IPS-15b (cell line): ENCODE results near the gene TMEM95.

Source experiments
- H3K27me3 ChIP-seq: one replicate; pipeline ENCODE4 v1.6.1; 2013; ENCODE audit warnings: low read length; ENCODE audit not compliant: control insufficient read depth, insufficient read depth
- H3K36me3 ChIP-seq: one replicate; pipeline ENCODE4 v1.6.1; 2013; ENCODE audit warnings: low read length; ENCODE audit not compliant: control insufficient read depth, insufficient read depth
- H3K4me1 ChIP-seq: one replicate; pipeline ENCODE4 v1.6.1; 2013; ENCODE audit warnings: mild to moderate bottlenecking, low read length; ENCODE audit not compliant: control insufficient read depth, insufficient read depth
- H3K4me3 ChIP-seq: one replicate; pipeline ENCODE4 v1.5.1; 2013; ENCODE audit warnings: low read depth, low read length
- H3K9ac ChIP-seq: one replicate; pipeline ENCODE4 v1.6.1; 2013; ENCODE audit warnings: low read depth, mild to moderate bottlenecking, low read length
- H3K9me3 ChIP-seq: one replicate; pipeline ENCODE4 v1.6.1; 2013; ENCODE audit warnings: mild to moderate bottlenecking, low read length; ENCODE audit not compliant: control insufficient read depth, insufficient read depth

The TMEM95 gene

DNA sequence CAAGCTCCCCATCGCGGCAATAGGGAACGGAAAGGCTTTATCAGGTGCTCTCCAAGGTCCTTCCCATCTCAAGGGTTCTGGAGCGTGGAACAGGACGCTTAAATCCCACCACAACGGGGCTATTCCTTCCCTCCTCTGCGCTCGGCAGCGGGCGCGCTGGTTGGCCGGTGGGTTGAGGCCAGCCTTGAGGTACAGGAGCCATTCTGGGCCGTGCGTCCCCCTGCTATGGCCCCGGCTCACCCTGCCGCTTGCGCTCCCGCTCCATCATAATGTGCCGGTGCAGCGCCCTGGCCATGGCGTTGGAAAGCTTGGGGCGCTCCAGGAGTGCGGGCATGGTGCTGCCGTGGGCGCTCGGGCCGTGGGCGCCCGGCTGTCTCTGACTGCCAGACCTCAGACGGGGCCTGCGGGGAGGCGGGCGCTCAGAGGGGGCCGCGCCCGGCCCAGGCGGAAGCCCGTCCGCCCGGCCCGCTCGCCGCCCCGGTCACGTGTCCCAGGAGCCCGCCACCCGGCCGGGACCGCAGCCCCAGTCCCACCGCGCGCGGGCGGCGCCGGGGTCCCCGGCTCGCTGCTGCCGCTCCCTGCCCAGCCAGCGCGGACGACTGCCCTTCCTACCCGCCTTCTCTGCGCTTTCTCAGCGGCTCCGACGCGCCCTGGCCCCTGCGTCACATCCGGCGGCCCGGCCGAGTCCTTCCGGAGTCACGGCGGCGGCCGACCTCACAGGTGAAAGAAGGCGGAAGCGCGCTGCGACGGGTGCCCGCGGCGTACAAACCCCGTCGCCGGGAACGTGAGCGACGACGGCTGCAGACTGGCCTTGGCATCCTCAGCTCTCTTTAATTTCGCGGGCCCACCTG, 40.0 kb upstream of the TMEM95 start, which contains the start of gene GPS2:
Gene GPS2, minus strand, starts transcription at position 642 of the 851 bp plus-strand sequence. Its CDS starts 308 bp downstream, at position 334.
- no peaks in the 10 kb centered on the region for H3K9me3 ChIP-seq
- peak within 1 kb of the TSS; percentile 91 for H3K9ac ChIP-seq
- H3K4me3 ChIP-seq: peak within 1 kb of the TSS; percentile 75
- H3K27me3 ChIP-seq: no peaks in the 10 kb centered on the region
- peaks cover 67% of the 10 kb centered on the region for H3K36me3 ChIP-seq
- no peaks in the 10 kb centered on the region for H3K4me1 ChIP-seq

DNA sequence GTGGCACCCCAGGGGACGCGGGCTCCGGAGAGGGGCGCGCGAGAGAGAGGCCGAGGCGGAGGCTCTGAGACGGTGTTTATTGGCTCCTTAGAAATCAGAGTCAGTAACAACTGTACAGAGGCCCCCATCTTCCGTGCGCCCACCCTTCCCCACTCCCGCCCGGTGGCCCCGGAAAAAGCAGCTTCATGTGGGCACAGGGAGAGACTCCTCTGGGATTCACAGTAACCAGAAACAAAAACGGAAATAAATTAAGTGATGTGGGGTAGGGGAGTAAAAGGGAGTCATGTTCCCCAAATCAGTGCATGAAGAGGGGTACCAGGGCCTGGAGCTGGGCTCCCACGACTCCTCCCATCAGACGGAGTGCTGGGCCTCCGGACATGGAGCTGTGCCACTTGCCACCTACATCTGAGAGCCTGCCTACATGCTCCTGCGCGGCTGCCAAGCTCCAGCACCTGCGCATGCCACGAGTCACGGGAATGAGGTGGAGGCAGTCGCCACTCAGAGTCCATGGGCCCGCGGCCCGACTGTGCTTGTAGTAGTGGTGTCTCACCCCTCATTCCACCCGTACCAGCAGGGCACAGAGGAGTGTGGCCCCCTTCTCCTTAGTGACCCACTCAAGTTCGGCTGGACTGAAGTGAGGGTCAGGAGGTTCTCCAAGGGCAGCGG, 39.3 kb upstream of the TMEM95 start:
- Histone ChIP-seq H3K4me1 (no peaks in the 10 kb centered on the region), H3K36me3 (peaks cover 64% of the 10 kb centered on the region), H3K9ac (peak overlapping the region; percentile 91), H3K27me3 (no peaks in the 10 kb centered on the region), H3K9me3 (no peaks in the 10 kb centered on the region), H3K4me3 (peak overlapping the region; percentile 75)

GRCh38 chr17:7317161-7317803, 37.7 kb upstream of the TMEM95 start:
- Histone ChIP-seq H3K9ac (no peak overlapping the region), H3K9me3 (no peaks in the 10 kb centered on the region), H3K27me3 (no peaks in the 10 kb centered on the region), H3K4me3 (no peak overlapping the region), H3K36me3 (peaks cover 70% of the 10 kb centered on the region), H3K4me1 (no peaks in the 10 kb centered on the region)

- H3K36me3 ChIP-seq: peaks cover 70% of the 10 kb centered on the region
- H3K4me3 ChIP-seq: no peak overlapping the region
- H3K9me3 ChIP-seq: no peaks in the 10 kb centered on the region
- no peaks in the 10 kb centered on the region for H3K27me3 ChIP-seq
- H3K4me1 ChIP-seq: no peaks in the 10 kb centered on the region
- no peak overlapping the region for H3K9ac ChIP-seq
Observed at GRCh38 chr17:7318121-7318860, 36.7 kb upstream of the TMEM95 start.

DNA sequence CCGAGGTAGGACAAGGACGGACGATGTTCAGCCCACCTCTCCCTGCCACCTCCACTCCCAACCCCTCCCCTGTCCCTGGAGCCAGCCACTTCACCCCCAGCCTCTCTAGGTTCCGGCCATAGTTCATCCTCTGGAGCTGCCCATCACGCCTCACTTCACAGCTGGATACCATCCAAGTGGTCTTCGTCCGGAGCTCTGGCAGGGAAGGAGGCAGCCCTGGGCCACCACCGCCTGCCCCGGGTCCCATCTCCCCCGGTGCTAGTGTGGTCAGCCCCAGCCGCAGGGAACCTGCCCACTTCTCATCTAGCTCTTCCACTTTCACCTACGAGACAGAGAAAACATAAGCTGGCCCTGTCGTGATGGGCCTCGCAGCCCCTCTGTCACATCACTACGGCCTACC, 33.5 kb upstream of the TMEM95 start:
- H3K9me3 ChIP-seq: no peaks in the 10 kb centered on the region
- no peak overlapping the region for H3K4me3 ChIP-seq
- no peak overlapping the region for H3K9ac ChIP-seq
- no peaks in the 10 kb centered on the region for H3K4me1 ChIP-seq
- peaks cover 79% of the 10 kb centered on the region for H3K36me3 ChIP-seq
- no peaks in the 10 kb centered on the region for H3K27me3 ChIP-seq

DNA sequence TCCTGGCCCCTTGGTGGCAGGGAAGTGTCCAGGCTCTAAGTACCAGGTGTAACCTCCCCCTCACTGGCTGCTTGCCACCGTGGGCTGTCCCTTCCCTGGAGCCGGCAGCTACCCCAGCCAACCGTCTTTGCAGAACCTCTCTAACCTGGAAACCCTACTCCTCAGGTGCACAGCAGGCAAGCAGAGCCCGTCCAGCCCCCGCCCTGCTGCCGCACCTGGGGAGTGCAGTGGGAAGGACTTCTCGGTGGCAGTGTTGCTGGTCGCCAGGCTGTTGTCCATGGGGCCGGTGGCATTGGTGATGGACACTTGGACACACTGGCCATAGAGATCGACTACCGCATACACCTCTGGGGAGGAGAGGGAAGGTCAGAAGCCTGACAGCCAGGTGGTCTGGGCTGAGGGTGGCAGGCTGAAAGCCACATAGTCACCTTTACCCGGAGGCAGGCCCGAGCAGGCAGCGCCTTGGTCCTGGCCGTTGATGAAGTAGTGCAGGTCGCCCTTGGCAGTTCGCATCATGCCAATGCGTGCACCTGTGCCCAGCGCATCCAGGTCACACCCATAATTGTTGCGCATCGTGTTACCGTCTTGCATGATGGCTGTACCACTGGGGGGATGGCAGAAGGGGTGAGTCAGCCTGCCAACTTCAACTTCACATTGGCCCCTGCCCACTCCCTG, 32.3 kb upstream of the TMEM95 start:
- no peaks in the 10 kb centered on the region for H3K9me3 ChIP-seq
- no peak overlapping the region for H3K4me3 ChIP-seq
- no peak overlapping the region for H3K9ac ChIP-seq
- peaks cover 74% of the 10 kb centered on the region for H3K36me3 ChIP-seq
- no peaks in the 10 kb centered on the region for H3K4me1 ChIP-seq
- no peaks in the 10 kb centered on the region for H3K27me3 ChIP-seq

DNA sequence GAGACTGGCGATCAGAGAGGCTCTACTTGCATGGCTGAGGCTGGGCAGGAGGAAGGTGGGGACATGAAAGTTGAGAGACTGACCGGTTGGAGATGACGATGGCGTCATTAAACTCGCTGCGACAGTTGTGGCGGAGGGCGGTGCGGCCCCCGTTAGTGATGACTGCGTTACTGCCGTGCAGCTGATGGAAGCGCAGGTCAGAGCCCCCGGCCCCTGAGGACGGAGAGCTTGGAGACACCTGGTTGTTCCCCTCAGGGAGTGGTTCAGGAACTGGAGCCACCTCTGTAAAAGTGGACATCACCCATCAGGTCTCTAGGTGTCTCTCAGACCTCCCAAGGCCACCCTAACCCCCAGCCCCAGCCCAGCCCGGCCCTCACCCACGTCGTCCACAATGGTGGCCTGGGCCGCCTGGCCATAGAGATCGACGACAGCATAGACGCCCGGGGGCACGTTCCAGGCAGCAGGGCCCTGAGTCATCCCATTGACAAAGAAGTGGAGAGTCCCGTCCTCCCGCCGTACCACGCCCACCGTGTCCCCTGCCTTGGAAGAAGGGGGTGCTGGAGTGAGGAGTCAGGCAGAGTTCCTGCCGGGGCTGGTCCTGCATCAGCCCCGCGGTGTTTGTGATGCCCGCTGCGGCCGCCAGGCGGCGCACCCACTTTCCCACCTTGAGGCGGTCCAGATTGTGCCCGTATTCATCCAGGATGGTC, 31.1 kb upstream of the TMEM95 start:
- no peaks in the 10 kb centered on the region for H3K9me3 ChIP-seq
- H3K27me3 ChIP-seq: no peaks in the 10 kb centered on the region
- H3K4me3 ChIP-seq: no peak overlapping the region
- H3K9ac ChIP-seq: no peak overlapping the region
- no peaks in the 10 kb centered on the region for H3K4me1 ChIP-seq
- peaks cover 62% of the 10 kb centered on the region for H3K36me3 ChIP-seq

- peaks cover 59% of the 10 kb centered on the region for H3K36me3 ChIP-seq
- H3K4me3 ChIP-seq: no peak overlapping the region
- no peaks in the 10 kb centered on the region for H3K4me1 ChIP-seq
- no peaks in the 10 kb centered on the region for H3K27me3 ChIP-seq
- no peaks in the 10 kb centered on the region for H3K9me3 ChIP-seq
- no peak overlapping the region for H3K9ac ChIP-seq
Observed at GRCh38 chr17:7324438-7324779, 30.5 kb upstream of the TMEM95 start.

GRCh38 chr17:7325031-7325528, 29.9 kb upstream of the TMEM95 start:
- H3K9ac ChIP-seq: no peak overlapping the region
- H3K4me3 ChIP-seq: no peak overlapping the region
- peaks cover 59% of the 10 kb centered on the region for H3K36me3 ChIP-seq
- no peaks in the 10 kb centered on the region for H3K9me3 ChIP-seq
- no peaks in the 10 kb centered on the region for H3K27me3 ChIP-seq
- no peaks in the 10 kb centered on the region for H3K4me1 ChIP-seq

GRCh38 chr17:7326186-7326585, 28.8 kb upstream of the TMEM95 start:
- Histone ChIP-seq H3K9me3 (no peaks in the 10 kb centered on the region), H3K4me1 (no peaks in the 10 kb centered on the region), H3K9ac (no peak overlapping the region), H3K27me3 (no peaks in the 10 kb centered on the region), H3K4me3 (no peak overlapping the region), H3K36me3 (peaks cover 49% of the 10 kb centered on the region)
